HG03439 (cell line): Measurements from ENCODE around the gene KMT5C.
"Not testable (repeated sequence)": the region's sequence is repeated elsewhere in the genome, so short reads cannot be mapped to it uniquely, and the experiment has no call there.

Experiments used
- ATAC-seq: cut with Tn5 transposase; IDR thresholded peaks from one replicate; pipeline ENCODE4 v1.9.1; 2021; ENCODE audit warnings: mild to moderate bottlenecking, moderate library complexity; ENCODE audit not compliant: unreplicated experiment

Gene KMT5C

GRCh38 chr19:55315956-55316525 is 23.6 kb upstream of the KMT5C start:
- ATAC-seq, result no peak

GRCh38 chr19:55316646-55317045 is 23.0 kb upstream of the KMT5C start:
- no peak for ATAC-seq

- ATAC-seq, result no peak
Observed at GRCh38 chr19:55319785-55320184, 19.9 kb upstream of the KMT5C start.

GRCh38 chr19:55320844-55321419 is 18.7 kb upstream of the KMT5C start:
- no peak for ATAC-seq

DNA sequence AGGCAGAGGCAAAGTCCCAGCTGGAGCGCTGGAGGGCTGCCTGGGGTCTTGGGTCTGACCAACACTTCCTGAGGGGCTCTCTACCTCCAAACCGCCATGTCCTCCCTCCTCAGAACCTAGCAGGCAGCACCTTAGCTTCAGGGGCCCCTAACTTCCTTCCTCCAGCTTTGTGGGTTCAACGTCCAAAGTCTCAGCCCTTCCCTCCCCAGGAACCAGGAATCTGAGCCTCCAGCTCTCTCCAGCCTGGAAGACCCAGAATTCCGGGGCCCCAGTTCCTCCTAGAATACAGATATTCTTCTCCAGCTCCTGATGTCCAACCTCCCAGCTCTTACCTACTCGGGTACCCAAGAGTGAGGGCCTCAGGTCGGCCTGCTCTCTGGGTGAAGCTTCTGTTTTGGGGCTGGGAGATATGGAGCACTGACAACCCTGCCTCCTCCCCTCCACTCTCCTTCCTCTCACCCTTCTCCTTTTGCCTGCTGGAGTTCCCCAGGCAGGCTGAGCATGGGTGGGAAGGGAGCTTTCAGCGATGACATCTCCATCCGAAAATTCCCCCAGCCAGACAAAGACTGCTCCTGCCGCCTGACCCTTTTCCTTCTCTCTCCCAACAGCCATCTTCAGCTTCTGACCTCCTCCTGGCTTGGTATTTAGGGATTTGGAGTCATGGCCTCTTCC is 18.1 kb upstream of the KMT5C start:
- no peak for ATAC-seq

DNA sequence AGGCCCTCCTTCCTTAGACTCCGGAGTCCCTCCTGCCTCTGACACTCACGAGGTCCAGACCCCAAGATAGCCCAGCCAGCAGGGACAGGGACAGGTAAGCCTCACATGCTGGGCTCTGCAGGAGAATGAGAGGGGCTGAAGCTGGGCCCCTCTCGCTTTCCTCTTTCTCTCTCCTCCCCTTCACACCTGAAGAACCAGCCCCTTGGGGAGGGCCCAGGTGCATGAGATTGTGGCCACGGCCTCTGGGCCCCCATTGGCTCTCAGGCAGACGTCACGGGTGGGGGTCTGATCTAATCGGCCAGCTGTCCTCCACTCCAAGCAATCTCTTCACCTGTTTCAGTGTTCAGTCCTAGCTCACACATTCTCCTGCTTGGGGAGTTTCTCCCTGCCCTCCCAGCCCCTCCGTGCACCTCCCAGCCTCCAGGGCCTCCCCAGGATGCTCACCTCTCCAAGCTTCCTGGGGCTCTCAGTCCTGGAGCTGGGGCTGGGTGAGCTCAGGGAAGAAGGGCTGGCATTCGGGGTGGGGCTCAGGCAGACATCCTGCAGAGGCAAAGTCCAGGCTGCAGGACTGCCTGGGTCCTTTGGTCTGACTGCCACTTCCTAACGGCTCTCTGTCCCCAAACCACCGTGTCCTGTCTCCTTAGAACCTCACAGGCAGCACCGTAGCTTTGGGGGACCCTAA is 17.3 kb upstream of the KMT5C start:
- ATAC-seq, result no peak

GRCh38 chr19:55324662-55325061 is 15.0 kb upstream of the KMT5C start:
- no peak for ATAC-seq

- ATAC-seq, result no peak
Observed at GRCh38 chr19:55325172-55325571, 14.5 kb upstream of the KMT5C start, which contains the start of gene TMEM150B. TMEM150B (minus strand) TSS chr19:55325341; CDS start chr19:55321036, 4,305 bp downstream.

GRCh38 chr19:55328774-55329318 is 10.8 kb upstream of the KMT5C start:
- ATAC-seq, result not testable (repeated sequence)

GRCh38 chr19:55329791-55330190 is 9.9 kb upstream of the KMT5C start:
- ATAC-seq, result not testable (repeated sequence)

GRCh38 chr19:55333870-55334269 is 5.8 kb upstream of the KMT5C start:
- no peak for ATAC-seq

- no peak for ATAC-seq
Observed at GRCh38 chr19:55336101-55336500, 3.6 kb upstream of the KMT5C start.

DNA sequence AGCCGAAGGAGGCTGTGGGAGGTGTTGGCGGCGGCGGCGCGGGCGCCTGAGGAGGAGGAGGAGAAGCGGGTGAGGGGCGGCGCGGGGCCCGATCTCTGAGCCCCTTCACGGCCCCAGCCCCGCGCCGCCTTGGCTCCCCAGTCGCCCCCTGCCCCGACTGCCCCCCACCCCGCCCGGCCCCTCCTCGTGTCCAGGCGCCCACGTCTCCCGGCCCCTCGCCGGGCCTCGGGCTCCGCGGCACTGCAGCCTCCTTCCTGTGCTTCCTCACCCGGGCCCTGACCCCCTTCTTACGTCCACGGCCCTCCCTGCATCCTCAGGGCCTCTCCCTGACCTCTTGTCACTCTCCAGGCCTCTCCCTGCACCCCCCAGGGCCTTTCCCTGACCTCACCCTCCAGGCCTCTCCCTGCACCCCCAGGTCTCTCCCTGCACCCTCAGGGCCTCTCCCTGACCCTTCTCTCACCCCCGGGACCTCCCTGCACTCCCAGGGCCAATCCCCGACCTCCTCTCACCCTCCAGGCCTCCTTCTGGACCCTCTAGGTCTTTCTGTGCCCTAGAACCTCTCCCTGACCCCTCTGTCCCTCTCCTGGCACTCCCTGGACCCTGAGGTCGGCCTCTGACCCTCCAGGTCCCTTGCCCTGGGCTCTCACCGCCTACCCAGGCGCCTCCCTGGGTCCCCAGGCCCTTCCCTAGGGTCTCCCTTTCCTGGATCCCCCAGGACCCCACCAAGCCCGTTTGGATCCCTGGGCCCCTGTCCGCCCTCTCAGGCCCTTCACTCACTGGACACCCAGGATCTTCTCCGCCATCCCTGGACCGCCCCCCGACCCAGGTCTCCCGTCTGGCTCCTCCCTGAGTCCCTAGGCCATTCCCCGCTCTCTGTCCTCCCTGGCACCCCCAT is 460 bp downstream of the KMT5C start:
- no peak for ATAC-seq

- ATAC-seq, result no peak
Observed at GRCh38 chr19:55340784-55341147, 1.1 kb downstream of the KMT5C start.

GRCh38 chr19:55341171-55341588 is 1.5 kb downstream of the KMT5C start:
- no peak for ATAC-seq

- no peak for ATAC-seq
Observed at GRCh38 chr19:55341595-55342531, 2.2 kb downstream of the KMT5C start.

DNA sequence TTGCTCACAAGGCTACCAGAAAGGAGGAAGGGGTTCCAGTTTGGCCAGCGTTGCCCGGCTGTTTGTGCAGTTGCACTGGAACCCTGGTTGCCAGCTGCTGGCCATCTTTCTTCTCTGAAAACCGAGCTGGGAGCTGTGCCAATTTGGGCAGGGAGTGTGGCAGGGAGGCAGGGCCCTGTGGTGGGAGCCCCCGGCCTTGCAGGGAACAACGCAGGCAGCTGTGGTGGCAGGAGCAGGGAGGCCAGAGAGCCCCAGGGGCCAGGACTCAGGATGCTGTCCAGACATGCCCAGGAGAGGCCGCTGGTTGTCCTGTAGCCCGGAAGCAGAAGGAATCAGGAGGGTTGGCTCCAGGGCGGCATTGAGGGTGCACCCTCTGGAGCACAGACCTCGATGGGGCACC is 4.8 kb downstream of the KMT5C start:
- no peak for ATAC-seq

- no peak for ATAC-seq
Observed at GRCh38 chr19:55345101-55345817, 5.6 kb downstream of the KMT5C start.
